Transverse colon (tissue), 4 donors: Measurements from ENCODE around the gene KIAA1755. TPM values are rescaled to one million over a fixed set of nuclear protein-coding genes. Genes with fewer than 3 reads are reported as not detected.
A peak's percentile ranks its signal among the peaks of the same experiment; 100 is the strongest.

Experiments
- DNase-seq: peaks from one replicate; pipeline ENCODE4 v3.0.0-alpha.2; 2019
- H3K27ac ChIP-seq, 4 donors: fragments of 200-600 bp; sonication (generic); 2 replicates each; pipeline ENCODE4 v1.5.1; 2016 to 2018; ENCODE audit warnings: inconsistent platforms in 4 of 4
- H3K27me3 ChIP-seq: fragments of 200-600 bp; sonication (generic); 2 replicates; pipeline ENCODE4 v1.5.1; 2017; ENCODE audit warnings: inconsistent platforms
- H3K36me3 ChIP-seq, 4 donors: fragments of 200-600 bp; sonication (generic); 2 replicates each; pipeline ENCODE4 v1.5.1; 2017 to 2019; ENCODE audit warnings: inconsistent platforms in 4 of 4
- H3K4me1 ChIP-seq, 4 donors: fragments of 200-600 bp; sonication (generic); 2 replicates each; pipeline ENCODE4 v1.5.1; 2017 to 2020; ENCODE audit warnings: inconsistent platforms in 4 of 4
- H3K4me3 ChIP-seq, 4 donors: fragments of 200-600 bp; sonication (generic); 1 replicate in 1 of 4; 2 replicates in 3 of 4; pipeline versions ENCODE4 v1.5.1 to v1.6.1; 2017 to 2019; ENCODE audit warnings: inconsistent platforms in 4 of 4
- H3K9me3 ChIP-seq, 2 donors: fragments of 200-600 bp; sonication (generic); 2 replicates each; pipeline ENCODE4 v1.5.1; 2017 to 2019; ENCODE audit warnings: inconsistent platforms in 2 of 2
- CTCF ChIP-seq, 5 experiments: fragments of 200-600 bp in 3 of 5; fragments of 450-650 bp in 2 of 5; sonication (generic) in 3 of 5; IDR thresholded peaks; 1 replicate in 2 of 5; 2 replicates in 3 of 5; pipeline ENCODE4 v1.5.1; 2016 to 2017; ENCODE audit warnings: antibody characterized with exemption in 5 of 5, inconsistent platforms in 3 of 5, mild to moderate bottlenecking in 2 of 5, moderate library complexity in 1 of 5
- EP300 ChIP-seq: sonication (generic); formaldehyde crosslinking; IDR thresholded peaks from one replicate; pipeline ENCODE4 v1.6.1; 2017; ENCODE audit warnings: antibody characterized with exemption, low read depth
- POLR2A ChIP-seq: fragments of 450-650 bp; IDR thresholded peaks from one replicate; pipeline ENCODE4 v1.6.1; 2016; ENCODE audit warnings: antibody characterized with exemption, mild to moderate bottlenecking, moderate library complexity
- POLR2AphosphoS5 ChIP-seq, 3 donors: sonication (generic); formaldehyde crosslinking; IDR thresholded peaks; one replicate each; pipeline ENCODE4 v1.6.1; 2016; ENCODE audit warnings: antibody characterized with exemption in 3 of 3
- WGBS, 2 donors: methylation state at CpG; one replicate each; pipeline ENCODE4 v1.1.5; 2018; ENCODE audit warnings: low coverage in 1 of 2; 5-methylcytosine and 5-hydroxymethylcytosine counted together
- in situ Hi-C, 4 donors: fragments of 200-750 bp; cut with MboI; loops; one replicate each; pipeline versions ENCODE4 v1.15.0 to v1.15.1; 2017; ENCODE audit warnings: low sequenced_read_pairs in 3 of 4, low pct_ligation_motif_present in 1 of 4, low pct_unique_long_range_greater_than_20kb in 1 of 4
- intact Hi-C: fragments of 100-400 bp; cut with DNase I; formaldehyde crosslinking; loops from one replicate; pipeline ENCODE4 v1.15.1; 2023; ENCODE audit warnings: low total_unique reads
- total RNA-seq, 4 donors: library from RNA; depleted of rRNA; stranded (reverse); fragments of >200 nt; gene quantifications; one replicate each; pipeline ENCODE4 v1.1.0, GENCODE V29; 2016

KIAA1755 gene
- total RNA-seq, 4 donors from 2014 or later = 1.6 to 20.2 (median 3.7) TPM

GRCh38 chr20:38260025-38260377 lies 534 bp downstream of the KIAA1755 start:
- H3K27ac ChIP-seq = peak overlapping the region; percentile 75 to 87 (median 80)
- TF ChIP-seq POLR2AphosphoS5 (IDR thresholded peaks at IDR 0.05) = no peak
- TF ChIP-seq POLR2A = no peak
- TF ChIP-seq EP300 = no peak
- no peak for TF ChIP-seq CTCF (IDR thresholded peaks at IDR 0.05)
- H3K4me3 ChIP-seq = peak overlapping the region in 3 of 4 donors; percentile 30 to 42 (median 32)
- H3K36me3 ChIP-seq = no peaks in the 10 kb centered on the region
- DNase-seq = no peak
- peaks cover 36% of the 10 kb centered on the region for H3K27me3 ChIP-seq
- in situ Hi-C loops (no loop called here), intact Hi-C loops (no loop called here)
- WGBS, 2 donors = 0 to 18% methylated on average over 3 to 5 of the region's 5 CpGs
- H3K9me3 ChIP-seq = no peaks in the 10 kb centered on the region
- peaks cover 0 to 3% (median 0%) of the 10 kb centered on the region in 4 donors for H3K4me1 ChIP-seq

- no peaks in the 10 kb centered on the region for H3K9me3 ChIP-seq
- peaks cover 0 to 5% (median 0%) of the 10 kb centered on the region in 4 donors for H3K4me1 ChIP-seq
- in situ Hi-C loops (no loop called here), intact Hi-C loops (no loop called here)
- peak overlapping the region; percentile 21 to 43 (median 28) for H3K27ac ChIP-seq
- no peaks in the 10 kb centered on the region for H3K36me3 ChIP-seq
- 85 to 90% methylated on average over 3 to 7 of the region's 7 CpGs for WGBS, 2 donors
- no peak for DNase-seq
- H3K4me3 ChIP-seq = no peak overlapping the region
- TF ChIP-seq CTCF (IDR thresholded peaks at IDR 0.05) (no peak), POLR2AphosphoS5 (IDR thresholded peaks at IDR 0.05) (no peak), POLR2A (no peak), EP300 (no peak)
- H3K27me3 ChIP-seq = peaks cover 36% of the 10 kb centered on the region
Observed at GRCh38 chr20:38258545-38259215, 1.9 kb downstream of the KIAA1755 start.

- DNase-seq = no peak
- peaks cover 0 to 13% (median 0%) of the 10 kb centered on the region in 4 donors for H3K4me1 ChIP-seq
- intact Hi-C loops = no loop called here
Observed at GRCh38 chr20:38256966-38257365, 3.6 kb downstream of the KIAA1755 start.

GRCh38 chr20:38256021-38256420 lies 4.5 kb downstream of the KIAA1755 start:
- peak overlapping the region; percentile 32 to 56 (median 50) for H3K27ac ChIP-seq
- 76 to 83% methylated on average over 3 to 4 of the region's 4 CpGs for WGBS, 2 donors
- TF ChIP-seq CTCF (IDR thresholded peaks at IDR 0.05) (no peak), POLR2AphosphoS5 (IDR thresholded peaks at IDR 0.05) (no peak), POLR2A (no peak)

More at GRCh38 chr20:38256966-38257365, 3.6 kb downstream of the KIAA1755 start:
- peaks cover 29% of the 10 kb centered on the region for H3K27me3 ChIP-seq
- no peaks in the 10 kb centered on the region for H3K36me3 ChIP-seq
- TF ChIP-seq POLR2AphosphoS5 (IDR thresholded peaks at IDR 0.05) (no peak), CTCF (IDR thresholded peaks at IDR 0.05) (no peak), POLR2A (no peak), EP300 (no peak)
- H3K9me3 ChIP-seq = no peaks in the 10 kb centered on the region
- 40 to 63% methylated on average over 1 to 2 of the region's 2 CpGs for WGBS, 2 donors
- in situ Hi-C loops = no loop called here
- no peak overlapping the region for H3K4me3 ChIP-seq
- H3K27ac ChIP-seq = peak overlapping the region in 3 of 4 donors; percentile 0 to 32 (median 25)

More at GRCh38 chr20:38256021-38256420, 4.5 kb downstream of the KIAA1755 start:
- no peaks in the 10 kb centered on the region for H3K9me3 ChIP-seq
- H3K36me3 ChIP-seq = no peaks in the 10 kb centered on the region
- H3K4me3 ChIP-seq = no peak overlapping the region
- in situ Hi-C loops = no loop called here
- intact Hi-C loops = no loop called here
- DNase-seq = no peak
- H3K4me1 ChIP-seq = peaks cover 0 to 13% (median 0%) of the 10 kb centered on the region in 4 donors
- peaks cover 20% of the 10 kb centered on the region for H3K27me3 ChIP-seq
